ENCODE data around the gene MOB2. TPM values are rescaled to one million over a fixed set of nuclear protein-coding genes. Genes with fewer than 3 reads are reported as not detected.

Gene MOB2
- total RNA-seq, 2 experiments from 2014 or later, result 49.5 to 52.9 TPM

DNA sequence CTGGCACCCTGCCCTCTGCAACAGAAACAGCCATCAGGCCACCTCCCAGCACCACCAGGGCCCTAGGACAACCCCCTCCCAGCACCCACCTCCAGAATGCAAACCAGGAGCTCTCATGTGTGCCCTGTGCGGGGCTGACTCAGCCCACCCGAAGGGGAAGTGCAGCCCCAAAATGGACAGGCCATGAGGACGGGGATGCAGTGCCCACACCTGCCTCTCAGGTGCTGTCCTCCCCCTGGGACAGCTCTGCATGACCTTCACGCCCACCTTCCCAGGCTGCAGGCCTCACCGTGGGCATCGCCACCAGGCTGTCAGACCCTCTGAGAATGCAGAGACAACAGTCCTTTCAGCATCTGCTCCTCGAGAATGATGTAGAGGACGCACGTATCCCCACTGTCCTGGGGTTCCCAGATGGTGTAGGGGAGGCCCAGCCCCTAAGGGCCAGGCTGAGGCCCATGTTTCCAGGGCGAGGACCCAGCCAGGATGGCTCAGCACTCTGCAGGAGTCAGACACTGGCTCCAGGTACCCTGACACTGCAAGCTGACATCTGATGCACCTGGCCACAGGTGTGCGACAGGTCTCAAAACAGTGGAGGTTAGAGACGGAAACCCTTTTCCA, 13.5 kb downstream of the MOB2 start:
- no peak overlapping the region for H3K27ac Mint-ChIP-seq
- POLR2A ChIA-PET, result no interaction called here
- CTCF ChIA-PET, result no interaction called here
- H3K36me3 Mint-ChIP-seq (ENCODE audit: low read depth), result peaks cover 16% of the 10 kb centered on the region
- no peak overlapping the region for H3K4me3 Mint-ChIP-seq
- H3K4me1 Mint-ChIP-seq, result no peaks in the 10 kb centered on the region
- no peak for DNase-seq
- H3K9me3 Mint-ChIP-seq, result no peaks in the 10 kb centered on the region
- H3K27me3 Mint-ChIP-seq, result no peaks in the 10 kb centered on the region

DNA sequence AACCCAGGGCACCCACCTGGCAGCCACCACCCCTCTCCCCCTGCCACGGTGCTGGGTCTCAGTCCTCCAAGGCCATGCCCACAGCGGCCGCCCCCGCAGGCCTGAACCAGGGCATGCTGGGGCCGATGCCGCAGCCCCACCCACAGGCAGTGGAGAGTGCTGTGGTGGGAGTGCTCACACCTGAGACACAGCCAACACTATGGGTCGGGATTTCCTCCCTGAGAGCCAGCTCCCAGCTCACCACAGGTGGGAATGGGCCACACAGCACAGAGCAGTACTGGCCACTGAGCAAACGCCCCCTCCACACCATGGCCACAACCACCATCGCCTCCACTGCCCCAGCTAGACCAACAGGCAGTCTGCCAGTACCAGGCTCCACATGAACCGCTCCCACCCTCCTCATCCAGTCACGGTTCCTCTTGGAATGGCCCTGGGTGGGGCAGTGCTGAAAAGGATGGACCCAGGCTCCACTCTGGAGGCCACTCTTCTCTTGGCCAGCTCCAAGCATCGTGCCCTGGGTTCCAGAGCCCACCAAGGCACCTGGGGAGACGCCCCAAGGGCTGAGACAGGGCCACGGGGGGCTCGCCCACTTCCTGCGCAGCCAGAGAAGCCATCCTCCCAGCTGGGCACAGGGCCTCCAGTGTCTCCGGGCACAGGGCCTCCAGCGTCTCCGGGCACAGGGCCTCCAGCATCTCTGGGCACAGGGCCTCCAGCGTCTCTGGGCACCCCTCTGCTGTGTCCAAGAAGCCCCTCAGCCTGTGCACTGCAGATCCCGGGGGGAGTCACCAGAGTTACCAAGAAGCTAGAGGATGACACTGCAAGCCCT, 14.2 kb downstream of the MOB2 start:
- Mint-ChIP-seq H3K27ac (no peak overlapping the region), H3K4me1 (no peaks in the 10 kb centered on the region), H3K9me3 (no peaks in the 10 kb centered on the region), H3K36me3 (ENCODE audit: low read depth) (peaks cover 12% of the 10 kb centered on the region), H3K4me3 (no peak overlapping the region), H3K27me3 (no peaks in the 10 kb centered on the region)
- ChIA-PET CTCF (no interaction called here), POLR2A (no interaction called here)
- no peak for DNase-seq

DNA sequence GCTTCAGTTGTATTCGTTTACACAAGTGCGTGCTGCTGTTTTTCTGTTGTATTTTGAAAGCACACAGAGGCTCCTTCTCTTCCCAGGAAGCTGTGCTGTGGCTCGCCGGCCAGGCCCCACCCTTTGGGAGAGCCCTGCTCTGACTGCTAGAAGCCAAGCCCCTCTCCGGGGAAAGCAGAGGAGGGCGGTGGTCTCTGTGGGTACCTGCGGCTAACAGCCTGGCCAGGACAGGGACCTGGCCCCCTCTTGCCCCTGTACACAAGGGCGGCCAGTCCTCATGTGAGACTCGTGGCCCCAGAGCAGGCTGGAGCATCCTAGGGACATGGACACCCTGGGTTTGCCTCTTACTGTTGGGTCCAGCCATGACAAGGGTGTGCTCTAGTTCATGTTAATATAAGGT, 14.8 kb downstream of the MOB2 start:
- no peak for DNase-seq
- no peaks in the 10 kb centered on the region for H3K4me1 Mint-ChIP-seq
- no peaks in the 10 kb centered on the region for H3K27me3 Mint-ChIP-seq
- peaks cover 12% of the 10 kb centered on the region for H3K36me3 Mint-ChIP-seq (ENCODE audit: low read depth)
- no peak overlapping the region for H3K4me3 Mint-ChIP-seq
- no peaks in the 10 kb centered on the region for H3K9me3 Mint-ChIP-seq
- ChIA-PET CTCF (no interaction called here), POLR2A (no interaction called here)
- no peak overlapping the region for H3K27ac Mint-ChIP-seq

DNA sequence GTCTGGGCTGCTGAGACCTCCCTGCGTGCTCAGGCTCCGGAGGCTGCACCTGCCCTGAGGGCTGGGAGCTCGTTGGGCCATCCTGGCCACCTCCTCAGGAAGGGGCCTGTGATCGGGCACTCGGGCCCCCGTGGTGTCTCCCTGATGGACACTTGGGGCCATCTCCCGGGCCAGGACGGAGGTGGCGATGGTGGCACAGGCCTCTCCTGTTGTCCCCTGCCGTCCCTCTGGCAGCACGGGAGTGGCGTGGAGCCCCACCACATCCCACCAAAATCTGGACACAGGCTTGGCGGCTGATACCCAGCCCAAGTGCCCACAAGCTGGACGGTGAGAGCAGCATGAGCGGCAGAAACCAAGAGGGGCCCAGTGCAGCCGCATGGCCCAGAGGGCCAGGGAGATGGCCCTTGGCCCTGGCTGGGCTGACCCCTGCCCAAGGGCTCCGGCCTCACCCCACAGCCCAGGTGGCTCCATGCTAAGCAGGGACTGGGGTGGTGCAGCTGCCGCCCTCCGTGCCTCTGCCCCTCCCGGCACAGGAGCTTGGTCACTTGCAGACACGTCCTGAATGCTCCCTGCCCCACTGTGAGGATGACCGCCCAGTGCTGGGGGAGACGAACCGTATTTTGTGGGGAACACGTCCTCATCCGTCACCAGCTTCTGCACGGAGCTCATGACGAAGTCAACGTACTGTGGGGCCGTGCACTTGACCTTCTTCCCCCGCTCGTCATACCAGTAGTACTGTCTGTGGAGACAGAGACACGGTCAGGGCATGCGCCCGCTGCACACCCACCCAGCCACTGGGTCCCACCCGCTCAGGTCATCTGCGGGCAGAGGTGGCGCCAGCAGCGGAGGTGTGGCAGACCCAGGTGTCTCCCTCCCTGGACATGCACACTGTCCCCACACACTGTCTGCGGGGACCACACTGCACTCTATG, 15.6 kb downstream of the MOB2 start:
- H3K27me3 Mint-ChIP-seq, result no peaks in the 10 kb centered on the region
- H3K4me1 Mint-ChIP-seq, result no peaks in the 10 kb centered on the region
- H3K4me3 Mint-ChIP-seq, result no peak overlapping the region
- H3K36me3 Mint-ChIP-seq (ENCODE audit: low read depth), result peaks cover 9% of the 10 kb centered on the region
- no peaks in the 10 kb centered on the region for H3K9me3 Mint-ChIP-seq
- H3K27ac Mint-ChIP-seq, result no peak overlapping the region
- no peak for DNase-seq
- POLR2A ChIA-PET, result no interaction called here
- CTCF ChIA-PET, result no interaction called here

DNA sequence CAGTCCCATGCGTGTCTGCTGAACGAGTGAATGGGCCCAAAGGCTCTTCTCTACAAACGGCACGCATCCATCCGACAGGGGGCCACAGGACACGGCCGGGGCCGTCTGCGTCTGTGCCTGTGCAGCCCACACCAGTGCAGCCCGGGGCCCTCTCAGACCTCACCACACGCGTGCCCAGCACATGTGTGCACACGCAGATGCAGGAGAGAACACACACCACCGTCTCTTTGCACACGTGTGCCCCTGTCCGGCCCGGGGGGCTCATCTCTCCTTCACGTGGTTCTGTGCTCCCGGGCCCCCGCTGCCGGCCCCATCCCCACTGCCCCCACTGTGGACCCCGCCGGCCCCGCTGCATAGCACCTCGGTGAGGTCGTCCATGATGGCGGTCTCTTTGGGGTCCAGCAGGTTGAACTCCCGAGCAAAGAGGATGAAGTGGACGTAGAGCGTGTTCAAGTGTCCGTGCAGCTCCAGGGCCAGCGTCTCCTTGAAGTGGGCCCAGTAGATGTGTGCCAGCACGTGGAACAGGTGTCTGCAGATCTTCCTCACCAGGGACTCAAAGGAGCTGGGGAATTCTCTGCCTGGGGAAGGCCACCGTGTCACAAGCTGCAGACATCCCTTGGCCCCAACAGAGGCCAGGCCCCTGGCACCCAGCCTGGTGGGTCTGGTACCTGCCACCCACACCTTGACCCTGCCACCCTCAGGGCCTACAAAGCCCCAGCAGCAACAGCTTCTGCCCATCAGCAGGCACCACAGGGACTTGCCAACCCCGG, 16.5 kb downstream of the MOB2 start:
- no peak overlapping the region for H3K27ac Mint-ChIP-seq
- no peaks in the 10 kb centered on the region for H3K9me3 Mint-ChIP-seq
- no peaks in the 10 kb centered on the region for H3K4me1 Mint-ChIP-seq
- no peak overlapping the region for H3K4me3 Mint-ChIP-seq
- CTCF ChIA-PET, result no interaction called here
- DNase-seq, result no peak
- peaks cover 10% of the 10 kb centered on the region for H3K36me3 Mint-ChIP-seq (ENCODE audit: low read depth)
- POLR2A ChIA-PET, result no interaction called here
- H3K27me3 Mint-ChIP-seq, result no peaks in the 10 kb centered on the region

DNA sequence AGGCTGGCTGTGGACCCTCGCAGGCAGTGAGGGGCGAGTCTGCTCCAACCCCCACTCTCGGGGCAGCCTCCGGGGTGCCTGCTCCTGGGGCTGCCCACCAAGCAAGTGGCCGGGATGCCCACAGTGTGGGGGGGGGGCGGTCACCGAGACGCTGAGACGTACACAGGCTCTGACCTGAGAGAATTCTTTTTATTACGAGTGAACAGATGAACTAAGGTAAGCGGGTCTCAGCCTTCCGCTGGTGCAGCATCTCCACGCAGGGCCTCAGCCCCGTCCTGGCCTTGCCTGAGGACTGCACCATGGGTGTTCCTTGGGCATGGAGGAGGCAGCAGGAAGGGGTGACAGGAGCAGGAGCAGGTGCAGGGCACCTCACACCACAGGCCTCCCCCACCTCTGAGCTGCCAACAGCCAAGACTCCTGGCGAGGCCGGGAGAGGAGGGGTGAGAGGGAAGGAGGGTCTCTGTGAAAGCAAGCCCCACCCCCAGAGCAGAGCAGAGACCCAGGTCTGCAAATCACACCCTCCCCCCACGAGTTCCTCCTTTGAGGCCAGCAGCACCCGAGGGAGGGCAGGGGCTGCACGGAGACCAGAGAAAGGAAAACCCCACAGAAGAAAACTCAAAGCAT, 17.2 kb downstream of the MOB2 start:
- no peak for DNase-seq
- CTCF ChIA-PET, result no interaction called here
- POLR2A ChIA-PET, result no interaction called here

DNA sequence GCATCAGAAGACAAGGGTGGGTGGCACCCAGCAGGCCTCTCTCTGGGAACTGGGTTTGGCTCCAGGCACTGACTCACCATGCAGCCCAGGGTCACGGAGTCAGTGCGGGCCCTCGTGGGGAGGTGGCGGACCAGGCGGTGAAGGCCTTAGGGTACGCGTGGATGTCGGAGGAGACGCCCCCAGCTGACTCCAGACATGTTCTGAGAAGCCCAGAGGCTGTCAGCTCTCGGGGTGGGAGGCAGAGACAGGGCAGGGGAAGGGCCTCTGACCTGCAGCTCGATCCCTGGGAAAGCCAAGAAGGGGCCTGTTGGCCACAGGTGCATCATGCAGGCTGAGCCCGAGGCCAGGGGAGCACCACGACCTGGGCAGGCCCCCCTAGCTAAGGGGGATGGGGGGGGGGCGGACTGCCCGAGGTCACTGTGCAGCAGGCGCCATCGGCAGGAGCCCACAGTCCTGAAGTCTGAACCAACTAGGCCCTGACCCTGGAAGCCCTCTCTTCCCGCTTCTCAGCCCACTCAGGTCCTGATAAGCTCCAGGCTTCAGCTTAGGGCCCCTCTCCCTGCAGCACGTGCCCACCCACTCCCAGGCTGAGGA, 18.0 kb downstream of the MOB2 start:
- CTCF ChIA-PET, result no interaction called here
- peaks cover 6% of the 10 kb centered on the region for H3K36me3 Mint-ChIP-seq (ENCODE audit: low read depth)

More for the DNA sequence above, 17.2 kb downstream of the MOB2 start:
- no peak overlapping the region for H3K4me3 Mint-ChIP-seq
- no peaks in the 10 kb centered on the region for H3K4me1 Mint-ChIP-seq
- H3K36me3 Mint-ChIP-seq (ENCODE audit: low read depth), result peaks cover 10% of the 10 kb centered on the region
- H3K27ac Mint-ChIP-seq, result no peak overlapping the region
- no peaks in the 10 kb centered on the region for H3K9me3 Mint-ChIP-seq
- H3K27me3 Mint-ChIP-seq, result no peaks in the 10 kb centered on the region

DNA sequence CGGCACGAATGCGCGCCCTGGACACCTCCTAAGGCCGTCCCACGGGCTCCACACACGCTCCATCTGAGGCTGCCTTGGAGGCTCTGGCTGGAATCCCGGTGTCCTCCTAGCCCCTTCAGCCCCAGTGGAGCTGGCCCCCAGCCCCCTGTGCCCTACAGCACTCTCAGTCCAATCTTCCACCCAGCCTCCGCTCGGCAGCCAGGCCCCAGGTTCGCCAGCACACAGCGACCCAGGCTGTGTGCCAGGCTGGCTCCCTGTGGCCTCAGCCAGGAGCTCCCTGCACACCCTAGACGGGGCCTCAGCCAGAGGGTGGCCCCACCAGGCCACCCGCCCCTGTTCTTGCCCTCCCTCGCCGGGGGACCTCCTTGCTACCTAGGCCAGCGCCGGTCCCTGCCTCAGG, 18.6 kb downstream of the MOB2 start:
- Mint-ChIP-seq H3K4me1 (no peaks in the 10 kb centered on the region), H3K9me3 (no peaks in the 10 kb centered on the region), H3K4me3 (no peak overlapping the region), H3K27me3 (no peaks in the 10 kb centered on the region), H3K27ac (no peak overlapping the region), H3K36me3 (ENCODE audit: low read depth) (peaks cover 6% of the 10 kb centered on the region)
- DNase-seq, result no peak
- POLR2A ChIA-PET, result no interaction called here
- CTCF ChIA-PET, result no interaction called here

More for the DNA sequence above, 18.0 kb downstream of the MOB2 start:
- H3K9me3 Mint-ChIP-seq, result no peaks in the 10 kb centered on the region
- no peak for DNase-seq
- H3K27me3 Mint-ChIP-seq, result no peaks in the 10 kb centered on the region
- POLR2A ChIA-PET, result no interaction called here
- no peaks in the 10 kb centered on the region for H3K4me1 Mint-ChIP-seq
- no peak overlapping the region for H3K27ac Mint-ChIP-seq
- no peak overlapping the region for H3K4me3 Mint-ChIP-seq

DNA sequence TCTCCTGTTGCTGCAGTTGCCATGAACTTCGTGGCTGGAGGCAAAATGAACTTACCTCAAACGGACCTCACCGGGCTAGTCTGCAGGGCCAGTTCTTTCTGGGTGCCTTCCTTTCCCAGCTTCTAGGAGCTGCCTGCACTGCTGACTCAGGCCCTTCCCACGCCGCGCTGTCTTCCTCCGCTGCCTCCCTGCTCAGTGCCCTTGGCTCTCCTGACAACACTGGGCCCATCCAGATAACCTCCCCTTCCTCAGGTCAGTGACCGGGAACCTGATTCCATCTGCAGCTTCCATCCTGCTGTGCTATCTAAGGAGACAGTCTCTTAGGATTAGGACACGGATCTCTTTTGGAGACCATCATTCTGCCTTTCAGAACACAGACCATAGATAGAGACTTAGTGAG, 19.3 kb downstream of the MOB2 start:
- Mint-ChIP-seq H3K4me1 (no peaks in the 10 kb centered on the region), H3K36me3 (ENCODE audit: low read depth) (peaks cover 6% of the 10 kb centered on the region), H3K27me3 (no peaks in the 10 kb centered on the region), H3K9me3 (no peaks in the 10 kb centered on the region), H3K27ac (no peak overlapping the region), H3K4me3 (no peak overlapping the region)
- POLR2A ChIA-PET, result no interaction called here
- CTCF ChIA-PET, result no interaction called here
- no peak for DNase-seq

DNA sequence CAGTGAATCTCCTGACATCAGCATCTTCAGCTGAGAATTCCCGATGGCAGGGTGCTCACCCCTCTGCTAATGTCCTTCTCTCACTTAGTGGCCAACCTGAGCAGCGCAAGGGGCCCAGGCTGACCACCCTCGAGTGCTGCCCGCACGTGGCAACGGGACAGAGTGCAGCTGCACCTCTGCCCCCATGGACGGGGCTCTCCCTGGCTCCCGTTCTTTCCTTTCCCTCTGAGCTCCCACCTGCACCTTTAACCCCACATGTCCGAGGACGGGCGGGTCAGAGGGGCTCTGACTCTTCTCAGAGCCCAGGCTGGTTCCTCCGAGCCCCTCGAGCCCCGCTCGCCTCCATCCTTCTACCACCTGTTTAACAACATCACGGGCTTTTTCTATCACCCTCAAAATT, 19.8 kb downstream of the MOB2 start:
- Mint-ChIP-seq H3K27me3 (no peaks in the 10 kb centered on the region), H3K36me3 (ENCODE audit: low read depth) (peaks cover 6% of the 10 kb centered on the region), H3K4me1 (no peaks in the 10 kb centered on the region), H3K9me3 (no peaks in the 10 kb centered on the region), H3K4me3 (no peak overlapping the region), H3K27ac (no peak overlapping the region)
- no peak for DNase-seq
- ChIA-PET POLR2A (no interaction called here), CTCF (no interaction called here)

DNA sequence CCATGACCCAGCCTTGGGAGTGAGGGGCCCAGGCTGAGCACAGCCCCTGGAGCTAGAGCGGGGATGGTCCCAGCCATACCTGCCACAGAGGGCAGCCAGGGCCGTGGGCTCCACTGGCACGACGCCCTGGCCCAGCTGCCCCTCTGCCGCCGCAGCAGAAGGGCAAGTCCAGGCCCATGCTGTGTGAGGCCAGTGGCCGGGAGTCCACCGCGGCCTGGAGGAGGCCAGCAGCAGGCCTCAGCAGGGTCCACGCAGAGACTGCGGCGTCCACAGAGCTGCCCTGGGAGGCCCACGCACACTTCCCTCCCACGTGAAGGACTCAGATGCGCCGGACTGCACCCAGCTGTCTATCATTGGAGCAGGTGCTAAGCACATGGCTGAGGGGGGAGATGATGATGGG, 23.5 kb downstream of the MOB2 start:
- no peaks in the 10 kb centered on the region for H3K9me3 Mint-ChIP-seq
- no peaks in the 10 kb centered on the region for H3K27me3 Mint-ChIP-seq
- H3K4me3 Mint-ChIP-seq, result no peak overlapping the region
- peaks cover 6% of the 10 kb centered on the region for H3K36me3 Mint-ChIP-seq (ENCODE audit: low read depth)
- H3K27ac Mint-ChIP-seq, result no peak overlapping the region
- ChIA-PET POLR2A (no interaction called here), CTCF (interaction anchor here (1.3 kb wide), 1 partner anchor 84 kb away, joined by 3 read pairs; no protein-coding TSS in a partner anchor)
- DNase-seq, result no peak
- no peaks in the 10 kb centered on the region for H3K4me1 Mint-ChIP-seq

DNA sequence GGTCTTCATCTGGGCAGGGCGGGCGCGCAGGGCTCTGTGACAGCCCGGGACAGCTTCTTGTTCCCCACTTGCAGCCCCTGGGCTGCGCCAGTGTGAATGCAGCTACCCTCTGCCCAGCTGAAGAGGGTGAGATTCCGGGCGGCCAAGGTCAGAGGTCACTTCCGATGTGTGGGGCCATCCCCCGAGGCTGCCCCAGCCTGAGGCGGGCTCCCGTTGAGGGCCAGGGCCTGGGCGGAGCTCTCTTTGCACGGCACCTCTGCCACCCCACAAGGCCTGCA, 23.9 kb downstream of the MOB2 start:
- Mint-ChIP-seq H3K4me3 (no peak overlapping the region), H3K4me1 (no peaks in the 10 kb centered on the region), H3K27me3 (no peaks in the 10 kb centered on the region), H3K36me3 (ENCODE audit: low read depth) (peaks cover 6% of the 10 kb centered on the region), H3K27ac (no peak overlapping the region), H3K9me3 (no peaks in the 10 kb centered on the region)
- ChIA-PET POLR2A (no interaction called here), CTCF (no interaction called here)
- DNase-seq, result no peak
